Amniotic epithelial cell (primary cell): ENCODE measurements around the gene LIME1.
"Not testable (repeated sequence)": the region's sequence is repeated elsewhere in the genome, so short reads cannot be mapped to it uniquely, and the experiment has no call there.

Source experiments
- DNase-seq: peaks from one replicate; pipeline ENCODE4 v3.0.0-alpha.2; 2010; ENCODE audit warnings: low read depth

Gene LIME1

GRCh38 chr20:63708301-63709148, 27.9 kb upstream of the LIME1 start:
- DNase-seq: no peak

GRCh38 chr20:63709149-63709527, 27.3 kb upstream of the LIME1 start:
- no peak for DNase-seq

- no peak for DNase-seq
These were observed 25.3 kb upstream of the LIME1 start for GRCh38 chr20:63711085-63711645.

GRCh38 chr20:63712191-63712590, 24.3 kb upstream of the LIME1 start:
- no peak for DNase-seq

GRCh38 chr20:63714858-63715257, 21.6 kb upstream of the LIME1 start:
- DNase-seq: no peak

GRCh38 chr20:63718996-63719395, 17.5 kb upstream of the LIME1 start:
- DNase-seq: no peak

- peak; percentile 56 for DNase-seq
These were observed 13.4 kb upstream of the LIME1 start for GRCh38 chr20:63722967-63723622.

GRCh38 chr20:63730189-63730733, 6.2 kb upstream of the LIME1 start:
- not testable (repeated sequence) for DNase-seq

GRCh38 chr20:63731410-63731809, 5.1 kb upstream of the LIME1 start:
- no peak for DNase-seq

- DNase-seq: no peak
These were observed 4.1 kb upstream of the LIME1 start for GRCh38 chr20:63732118-63733095.

GRCh38 chr20:63733117-63733516, 3.3 kb upstream of the LIME1 start:
- DNase-seq: no peak

GRCh38 chr20:63733579-63734081, 2.8 kb upstream of the LIME1 start:
- DNase-seq: no peak

- DNase-seq: no peak
These were observed 2.1 kb upstream of the LIME1 start for GRCh38 chr20:63734111-63734945.

- DNase-seq: no peak
These were observed 1.3 kb upstream of the LIME1 start for GRCh38 chr20:63734946-63735858.

- DNase-seq: no peak
These were observed 630 bp downstream of the LIME1 start for GRCh38 chr20:63736893-63737694.

- no peak for DNase-seq
These were observed 1.2 kb downstream of the LIME1 start for GRCh38 chr20:63737695-63737944.

- DNase-seq: no peak
These were observed 1.7 kb downstream of the LIME1 start for GRCh38 chr20:63737945-63738686.

- no peak for DNase-seq
These were observed 2.2 kb downstream of the LIME1 start for GRCh38 chr20:63738687-63739129.
